ENCODE measurements around the gene MYO3A.

DNA sequence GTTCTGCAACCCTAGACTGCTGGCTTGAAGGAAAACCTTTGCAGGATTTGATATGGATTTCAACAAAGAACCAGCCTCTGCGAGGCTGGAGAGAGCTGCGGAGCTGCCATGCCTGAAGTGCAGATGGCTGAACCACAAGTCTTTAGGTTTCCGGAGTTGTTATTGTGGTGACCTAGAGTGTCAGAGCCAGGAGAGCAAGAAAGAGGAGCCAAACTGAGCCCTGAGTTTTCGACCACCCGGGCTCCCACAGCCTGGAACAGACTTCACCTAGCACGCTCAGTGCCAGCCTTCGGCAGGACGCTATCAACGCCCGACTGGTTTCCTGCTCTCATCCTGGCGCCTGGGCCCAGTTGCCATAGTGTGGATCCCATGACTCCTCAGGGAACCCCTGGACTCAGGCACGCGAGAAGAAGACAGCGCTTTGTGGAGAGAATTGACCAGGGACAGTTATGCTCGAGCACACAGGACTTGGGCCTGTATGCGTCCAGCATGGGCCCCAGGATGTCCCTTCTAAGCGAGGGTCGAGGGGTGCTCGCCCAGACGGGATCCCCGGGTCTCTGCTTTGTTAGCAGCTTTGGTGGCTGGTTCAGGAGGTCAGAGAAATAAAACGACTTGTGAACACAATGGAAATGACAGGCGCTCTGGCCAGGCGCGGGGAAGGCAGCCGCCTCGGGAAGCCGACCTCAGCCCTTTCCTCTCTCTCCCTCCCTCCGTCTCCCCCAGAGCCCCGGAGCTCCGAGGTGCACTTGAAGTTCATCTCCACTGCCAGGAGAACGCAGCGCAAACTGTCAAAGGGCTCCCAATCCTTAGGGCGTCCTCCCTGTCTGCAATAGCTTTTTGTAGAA, 280.7 kb downstream of the MYO3A start:
- TF ChIP-seq CTCF (conservative IDR thresholded peaks at IDR 0.05) (no peak), ZFX (IDR thresholded peaks at IDR 0.05) (no peak)
